ENCODE results near the gene RBP5.

RBP5 gene

GRCh38 chr12:7128681-7129286 lies at the start of gene RBP5:
Gene RBP5, minus strand, starts transcription at chr12:7128889. Its CDS starts 114 bp downstream, at chr12:7128775.
- DNase-seq (ENCODE audit: low read depth in 1 of 2, low spot score in 1 of 2) = no peak

GRCh38 chr12:7178481-7178880 lies 49.8 kb upstream of the RBP5 start:
- no peak for DNase-seq (ENCODE audit: low read depth in 1 of 2, low spot score in 1 of 2)

GRCh38 chr12:7176595-7176994 lies 47.9 kb upstream of the RBP5 start:
- no peak for DNase-seq (ENCODE audit: low read depth in 1 of 2, low spot score in 1 of 2)

GRCh38 chr12:7175493-7175892 lies 46.8 kb upstream of the RBP5 start:
- DNase-seq (ENCODE audit: low read depth in 1 of 2, low spot score in 1 of 2) = no peak

- no peak for DNase-seq (ENCODE audit: low read depth in 1 of 2, low spot score in 1 of 2)
Observed at GRCh38 chr12:7171854-7172253, 43.2 kb upstream of the RBP5 start.

GRCh38 chr12:7169951-7170350 lies 41.3 kb upstream of the RBP5 start:
- no peak for DNase-seq (ENCODE audit: low read depth in 1 of 2, low spot score in 1 of 2)

- DNase-seq (ENCODE audit: low read depth in 1 of 2, low spot score in 1 of 2) = no peak
Observed at GRCh38 chr12:7162691-7163114, 34.0 kb upstream of the RBP5 start.

- no peak for DNase-seq (ENCODE audit: low read depth in 1 of 2, low spot score in 1 of 2)
Observed at GRCh38 chr12:7161811-7162210, 33.1 kb upstream of the RBP5 start.

GRCh38 chr12:7161327-7161726 lies 32.6 kb upstream of the RBP5 start:
- DNase-seq (ENCODE audit: low read depth in 1 of 2, low spot score in 1 of 2) = no peak

GRCh38 chr12:7160183-7160582 lies 31.5 kb upstream of the RBP5 start:
- DNase-seq (ENCODE audit: low read depth in 1 of 2, low spot score in 1 of 2) = no peak

GRCh38 chr12:7158781-7159609 lies 30.3 kb upstream of the RBP5 start:
- no peak for DNase-seq (ENCODE audit: low read depth in 1 of 2, low spot score in 1 of 2)

- no peak for DNase-seq (ENCODE audit: low read depth in 1 of 2, low spot score in 1 of 2)
Observed at GRCh38 chr12:7157391-7157790, 28.7 kb upstream of the RBP5 start.

GRCh38 chr12:7156259-7157197 lies 27.8 kb upstream of the RBP5 start:
- no peak for DNase-seq (ENCODE audit: low read depth in 1 of 2, low spot score in 1 of 2)

GRCh38 chr12:7155471-7156034 lies 26.9 kb upstream of the RBP5 start:
- no peak for DNase-seq (ENCODE audit: low read depth in 1 of 2, low spot score in 1 of 2)

- no peak for DNase-seq (ENCODE audit: low read depth in 1 of 2, low spot score in 1 of 2)
Observed at GRCh38 chr12:7154901-7155470, 26.3 kb upstream of the RBP5 start.

GRCh38 chr12:7154042-7154441 lies 25.4 kb upstream of the RBP5 start:
- DNase-seq (ENCODE audit: low read depth in 1 of 2, low spot score in 1 of 2) = no peak

GRCh38 chr12:7152818-7153217 lies 24.1 kb upstream of the RBP5 start:
- no peak for DNase-seq (ENCODE audit: low read depth in 1 of 2, low spot score in 1 of 2)

- no peak for DNase-seq (ENCODE audit: low read depth in 1 of 2, low spot score in 1 of 2)
Observed at GRCh38 chr12:7151532-7151931, 22.8 kb upstream of the RBP5 start.

- DNase-seq (ENCODE audit: low read depth in 1 of 2, low spot score in 1 of 2) = no peak
Observed at GRCh38 chr12:7150841-7151240, 22.2 kb upstream of the RBP5 start.

- no peak for DNase-seq (ENCODE audit: low read depth in 1 of 2, low spot score in 1 of 2)
Observed at GRCh38 chr12:7150356-7150755, 21.7 kb upstream of the RBP5 start.

GRCh38 chr12:7146906-7147305 lies 18.2 kb upstream of the RBP5 start:
- DNase-seq (ENCODE audit: low read depth in 1 of 2, low spot score in 1 of 2) = no peak
